ENCODE measurements around the gene RAB44.

GRCh38 chr6:36737043-36737785 is 39.6 kb downstream of the RAB44 start:
- TF ChIP-seq, protein P1, sequence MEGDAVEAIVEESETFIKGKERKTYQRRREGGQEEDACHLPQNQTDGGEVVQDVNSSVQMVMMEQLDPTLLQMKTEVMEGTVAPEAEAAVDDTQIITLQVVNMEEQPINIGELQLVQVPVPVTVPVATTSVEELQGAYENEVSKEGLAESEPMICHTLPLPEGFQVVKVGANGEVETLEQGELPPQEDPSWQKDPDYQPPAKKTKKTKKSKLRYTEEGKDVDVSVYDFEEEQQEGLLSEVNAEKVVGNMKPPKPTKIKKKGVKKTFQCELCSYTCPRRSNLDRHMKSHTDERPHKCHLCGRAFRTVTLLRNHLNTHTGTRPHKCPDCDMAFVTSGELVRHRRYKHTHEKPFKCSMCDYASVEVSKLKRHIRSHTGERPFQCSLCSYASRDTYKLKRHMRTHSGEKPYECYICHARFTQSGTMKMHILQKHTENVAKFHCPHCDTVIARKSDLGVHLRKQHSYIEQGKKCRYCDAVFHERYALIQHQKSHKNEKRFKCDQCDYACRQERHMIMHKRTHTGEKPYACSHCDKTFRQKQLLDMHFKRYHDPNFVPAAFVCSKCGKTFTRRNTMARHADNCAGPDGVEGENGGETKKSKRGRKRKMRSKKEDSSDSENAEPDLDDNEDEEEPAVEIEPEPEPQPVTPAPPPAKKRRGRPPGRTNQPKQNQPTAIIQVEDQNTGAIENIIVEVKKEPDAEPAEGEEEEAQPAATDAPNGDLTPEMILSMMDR (IDR thresholded peaks at IDR 0.05; ENCODE audit: low read depth, low read length) = no peak
- TF ChIP-seq EZH2phosphoT487 (IDR thresholded peaks at IDR 0.05; ENCODE audit: low read depth) = no peak

All from OCI-LY3 (cell line).